HepG2 (cell line): ENCODE measurements around the gene DUSP12.

ENCODE experiments used
- CTCF ChIP-seq: sonication (generic); formaldehyde crosslinking; IDR thresholded peaks from 2 replicates; pipeline ENCODE4 v1.5.0; 2020; ENCODE audit warnings: mild to moderate bottlenecking, missing genetic modification reagents, moderate library complexity
- EED ChIP-seq: sonication (generic); formaldehyde crosslinking; IDR thresholded peaks from 2 replicates; pipeline ENCODE4 v1.5.0; 2020; ENCODE audit warnings: mild to moderate bottlenecking, missing genetic modification reagents
- ERF ChIP-seq: IDR thresholded peaks from 2 replicates; pipeline ENCODE4 v1.6.1; 2018; ENCODE audit warnings: missing biosample characterization, missing genetic modification reagents
- REST ChIP-seq, 2 experiments: IDR thresholded peaks; 2 replicates each; pipeline ENCODE4 v1.6.1; 2011 to 2012; ENCODE audit warnings: low read length in 2 of 2, borderline replicate concordance in 1 of 2, low read depth in 1 of 2, mild to moderate bottlenecking in 1 of 2, moderate library complexity in 1 of 2
- TCF7 ChIP-seq: sonication (generic); IDR thresholded peaks from 2 replicates; pipeline ENCODE4 v1.6.1; 2016; ENCODE audit warnings: antibody characterized with exemption, low read depth

GRCh38 chr1:161731241-161731640 is 18.3 kb upstream of the DUSP12 start:
- TF ChIP-seq REST (IDR thresholded peaks at IDR 0.05; ENCODE audit: borderline replicate concordance in 1 of 2, low read depth in 1 of 2, low read length in 2 of 2) (no peak), EED (CRISPR knock-in tag) (no peak), TCF7 (no peak), ERF (CRISPR knock-in tag) (no peak), CTCF (CRISPR knock-in tag) (no peak)
